Astrocyte of the cerebellum (primary cell): Measurements from ENCODE around the gene SST.
"Not testable (repeated sequence)": the region's sequence is repeated elsewhere in the genome, so short reads cannot be mapped to it uniquely, and the experiment has no call there.

Experiments used
- DNase-seq: peaks from one replicate; pipeline ENCODE4 v3.0.0-alpha.2; 2011; ENCODE audit warnings: low read depth
- H3K4me3 ChIP-seq: 2 replicates; pipeline ENCODE4 v1.5.1; 2011; ENCODE audit warnings: mild to moderate bottlenecking, low read depth, low read length, moderate library complexity
- CTCF ChIP-seq: IDR thresholded peaks from 2 replicates; pipeline ENCODE4 v1.5.1; 2012; ENCODE audit warnings: low read length, low read depth, moderate library complexity, mild to moderate bottlenecking; ENCODE audit errors: missing control alignments
- in situ Hi-C: cut with HindIII; loops from 2 replicates; pipeline ENCODE4 v1.10.0; 2017; ENCODE audit warnings: low sequenced_read_pairs

The SST gene

GRCh38 chr3:187662848-187663409, 7.3 kb downstream of the SST start:
- DNase-seq: no peak
- TF ChIP-seq CTCF: no peak
- H3K4me3 ChIP-seq: no peak overlapping the region
- in situ Hi-C loops: no loop called here

DNA sequence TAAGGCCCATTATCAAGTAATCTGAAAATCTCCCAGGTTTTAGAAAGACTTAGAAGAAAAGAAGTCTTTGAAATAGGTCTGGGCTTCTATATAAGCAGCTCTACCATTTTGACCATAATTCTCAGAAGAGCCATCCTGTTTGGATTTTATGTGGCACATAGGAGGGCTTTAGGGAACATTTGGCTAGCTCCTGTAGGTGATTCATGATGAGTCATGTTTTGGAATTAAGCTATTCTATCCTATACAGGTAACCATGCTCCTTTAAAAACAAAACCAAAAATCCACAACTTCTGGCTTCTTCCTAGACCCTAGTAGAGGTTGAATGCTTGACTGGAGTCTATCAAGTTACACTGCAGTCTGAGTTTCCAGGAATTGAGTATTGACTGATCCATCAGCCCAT, 8.9 kb downstream of the SST start:
- no peak for DNase-seq
- in situ Hi-C loops: no loop called here
- H3K4me3 ChIP-seq: no peak overlapping the region
- no peak for TF ChIP-seq CTCF

DNA sequence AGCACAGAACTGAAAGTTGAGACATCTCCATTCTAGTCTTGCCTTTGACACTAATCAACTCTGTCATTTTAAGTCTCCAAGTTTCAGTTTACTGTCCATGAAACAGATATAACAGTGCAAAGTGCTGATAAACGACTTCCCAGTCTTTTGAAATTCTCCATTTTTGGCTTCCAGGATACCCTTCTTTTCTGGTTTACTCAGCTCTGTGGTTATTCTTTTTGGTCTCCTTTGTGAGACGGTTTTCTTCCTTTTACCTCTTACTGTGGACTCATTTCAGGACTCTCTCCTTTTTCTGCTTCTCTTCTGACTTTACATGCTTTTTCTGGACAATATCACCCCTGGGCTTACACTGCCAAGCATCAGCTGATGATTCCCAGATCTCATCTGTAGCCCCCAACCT, 18.9 kb downstream of the SST start:
- in situ Hi-C loops: no loop called here

DNA sequence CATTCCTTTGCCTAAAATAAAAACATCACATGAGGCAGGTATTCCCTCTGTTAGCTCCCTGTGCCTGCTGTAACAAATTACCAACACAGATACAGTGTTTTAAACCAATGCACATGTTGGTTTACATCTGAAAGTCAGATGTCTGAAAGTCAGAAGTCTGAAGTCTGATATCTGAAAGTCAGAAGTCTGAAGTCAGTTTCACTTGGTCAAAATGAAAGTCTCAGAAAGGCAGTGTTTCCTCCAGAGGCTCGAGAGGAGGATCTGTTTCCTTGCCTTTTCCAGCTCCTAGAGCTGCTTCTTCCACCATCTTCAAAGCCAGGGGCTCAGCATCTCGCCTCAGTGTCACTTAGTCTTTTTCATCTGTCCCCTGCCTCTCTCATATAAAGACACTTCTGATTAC, 22.0 kb downstream of the SST start:
- in situ Hi-C loops: no loop called here
- no peak for DNase-seq
- no peak for TF ChIP-seq CTCF

More for the DNA sequence above, 18.9 kb downstream of the SST start:
- no peak for TF ChIP-seq CTCF
- no peak for DNase-seq
- H3K4me3 ChIP-seq: no peak overlapping the region

DNA sequence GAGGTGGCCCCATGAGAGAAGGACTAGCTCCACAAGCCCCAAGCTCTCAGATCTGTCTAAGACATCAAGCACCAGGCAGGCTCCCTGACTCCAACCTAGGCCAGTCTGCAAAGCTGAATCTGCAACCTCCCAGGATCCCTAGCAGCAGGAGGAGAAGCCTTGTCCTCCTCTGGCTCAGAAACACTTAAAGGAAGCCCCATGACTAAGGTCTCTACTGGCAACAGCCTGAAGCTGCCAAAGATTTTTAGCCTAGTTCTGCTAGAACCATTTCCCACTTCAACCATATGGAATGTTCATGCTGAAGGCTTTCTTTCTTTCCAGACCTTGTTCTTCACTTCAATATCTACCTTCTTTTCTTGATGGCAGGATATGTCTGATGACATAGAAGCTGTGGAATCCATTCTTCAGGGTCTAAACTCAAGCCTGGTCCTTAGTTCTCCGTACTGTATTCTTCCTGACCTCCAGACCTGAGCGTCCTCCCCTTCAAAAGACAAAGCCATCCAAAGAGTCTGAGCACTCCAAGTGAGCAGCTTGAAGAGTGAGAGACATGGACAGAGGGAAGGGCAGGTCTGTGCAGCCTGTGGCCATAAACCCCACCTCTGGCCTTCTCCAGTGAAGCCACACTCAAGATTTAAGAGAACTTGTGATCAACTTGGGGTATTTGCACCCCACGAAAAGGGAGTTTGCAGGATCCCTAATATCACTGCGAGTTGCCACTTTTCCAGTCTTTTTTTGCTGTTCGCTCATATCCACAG, 23.1 kb downstream of the SST start:
- H3K4me3 ChIP-seq: no peak overlapping the region
- no peak for TF ChIP-seq CTCF
- in situ Hi-C loops: no loop called here
- DNase-seq: no peak

More for the DNA sequence above, 22.0 kb downstream of the SST start:
- no peak overlapping the region for H3K4me3 ChIP-seq

DNA sequence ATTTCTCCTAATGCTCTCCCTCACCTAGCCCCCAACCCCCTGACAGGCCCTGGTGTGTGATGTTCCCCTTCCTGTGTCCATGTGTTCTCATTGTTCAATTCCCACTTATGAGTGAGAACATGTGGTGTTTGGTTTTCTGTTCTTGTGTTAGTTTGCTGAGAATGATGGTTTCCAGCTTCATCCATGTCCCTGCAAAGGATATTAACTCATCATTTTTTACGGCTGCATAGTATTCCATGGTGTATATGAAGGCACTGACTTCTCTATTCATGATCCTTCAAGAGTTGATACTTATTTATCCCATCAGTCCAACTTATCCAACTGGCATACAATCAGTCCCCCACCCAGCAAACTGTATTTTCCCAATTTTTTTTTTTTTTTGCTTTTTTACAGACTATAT, 24.8 kb downstream of the SST start:
- in situ Hi-C loops, DNase-seq, H3K4me3 ChIP-seq: not testable (repeated sequence)

DNA sequence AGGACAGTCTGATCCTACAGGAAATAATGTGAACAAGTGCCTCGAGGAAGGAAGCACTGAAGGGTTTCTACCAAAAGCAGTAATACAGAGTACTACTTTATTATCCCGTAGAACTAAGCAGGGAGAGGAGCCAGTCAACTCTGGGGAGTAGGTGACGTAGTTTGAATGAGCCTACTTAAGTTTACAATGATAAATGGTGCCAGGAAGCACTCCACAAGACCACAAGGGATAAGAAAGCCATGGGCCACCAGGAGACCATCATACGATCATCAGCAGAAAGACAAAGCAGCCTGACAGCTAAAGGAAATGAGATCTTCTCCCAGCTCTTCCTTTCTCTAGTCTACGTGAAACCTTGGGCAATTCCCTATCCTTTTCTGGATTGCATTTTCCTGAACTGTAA, 27.3 kb downstream of the SST start:
- no peak for DNase-seq
- TF ChIP-seq CTCF: no peak
- in situ Hi-C loops: no loop called here
- no peak overlapping the region for H3K4me3 ChIP-seq
